Ascending aorta (tissue), 2 donors: ENCODE measurements around the gene SMARCC2. TPM values are rescaled to one million over a fixed set of nuclear protein-coding genes. Genes with fewer than 3 reads are reported as not detected.
A peak's percentile ranks its signal among the peaks of the same experiment; 100 is the strongest.

Experiments used
- DNase-seq, 2 donors: peaks; one replicate each; pipeline ENCODE4 v3.0.0-alpha.2; 2019; ENCODE audit warnings: low spot score in 2 of 2
- H3K27ac ChIP-seq, 2 donors: fragments of 200-600 bp; sonication (generic); one replicate each; pipeline ENCODE4 v1.5.1; 2016 to 2017; ENCODE audit warnings: mild to moderate bottlenecking in 1 of 2
- H3K27me3 ChIP-seq: fragments of 200-600 bp; sonication (generic); one replicate; pipeline ENCODE4 v1.5.1; 2017
- H3K36me3 ChIP-seq, 2 donors: fragments of 200-600 bp; sonication (generic); one replicate each; pipeline ENCODE4 v1.5.1; 2016
- H3K4me1 ChIP-seq, 2 donors: fragments of 200-600 bp; sonication (generic); one replicate each; pipeline ENCODE4 v1.5.1; 2016 to 2017; ENCODE audit warnings: mild to moderate bottlenecking in 1 of 2
- H3K4me3 ChIP-seq, 2 donors: fragments of 200-600 bp; sonication (generic); one replicate each; pipeline ENCODE4 v1.5.1; 2016 to 2017; ENCODE audit warnings: mild to moderate bottlenecking in 1 of 2
- H3K9me3 ChIP-seq, 2 donors: fragments of 200-600 bp; sonication (generic); one replicate each; pipeline ENCODE4 v1.5.1; 2016
- intact Hi-C: fragments of 100-400 bp; cut with DNase I; formaldehyde crosslinking; loops from one replicate; pipeline ENCODE4 v1.15.1; 2023
- total RNA-seq: library from RNA; depleted of rRNA; stranded (reverse); fragments of >200 nt; gene quantifications from one replicate; pipeline ENCODE4 v1.1.0, GENCODE V29; 2016
- TF ChIP-seq, protein P1 (sequence below), 3 experiments: fragments of 200-600 bp in 2 of 3; fragments of 450-650 bp in 1 of 3; sonication (generic) in 2 of 3; IDR thresholded peaks; one replicate each; pipeline ENCODE4 v1.5.1; 2016 to 2019; ENCODE audit warnings: antibody characterized with exemption in 3 of 3, mild to moderate bottlenecking in 1 of 3, moderate library complexity in 1 of 3

Gene SMARCC2
- 53.9 TPM for total RNA-seq

- Histone ChIP-seq H3K4me3 (peak within 1 kb of the TSS; percentile 68 to 91), H3K36me3 (peaks cover 16 to 23% of the 10 kb centered on the region in 2 donors), H3K27ac (peak within 1 kb of the TSS; percentile 92 to 97), H3K4me1 (peaks cover 3 to 6% of the 10 kb centered on the region in 2 donors), H3K27me3 (no peaks in the 10 kb centered on the region), H3K9me3 (no peaks in the 10 kb centered on the region)
- DNase-seq, result peak; percentile 39 to 94
- TF ChIP-seq, protein P1, sequence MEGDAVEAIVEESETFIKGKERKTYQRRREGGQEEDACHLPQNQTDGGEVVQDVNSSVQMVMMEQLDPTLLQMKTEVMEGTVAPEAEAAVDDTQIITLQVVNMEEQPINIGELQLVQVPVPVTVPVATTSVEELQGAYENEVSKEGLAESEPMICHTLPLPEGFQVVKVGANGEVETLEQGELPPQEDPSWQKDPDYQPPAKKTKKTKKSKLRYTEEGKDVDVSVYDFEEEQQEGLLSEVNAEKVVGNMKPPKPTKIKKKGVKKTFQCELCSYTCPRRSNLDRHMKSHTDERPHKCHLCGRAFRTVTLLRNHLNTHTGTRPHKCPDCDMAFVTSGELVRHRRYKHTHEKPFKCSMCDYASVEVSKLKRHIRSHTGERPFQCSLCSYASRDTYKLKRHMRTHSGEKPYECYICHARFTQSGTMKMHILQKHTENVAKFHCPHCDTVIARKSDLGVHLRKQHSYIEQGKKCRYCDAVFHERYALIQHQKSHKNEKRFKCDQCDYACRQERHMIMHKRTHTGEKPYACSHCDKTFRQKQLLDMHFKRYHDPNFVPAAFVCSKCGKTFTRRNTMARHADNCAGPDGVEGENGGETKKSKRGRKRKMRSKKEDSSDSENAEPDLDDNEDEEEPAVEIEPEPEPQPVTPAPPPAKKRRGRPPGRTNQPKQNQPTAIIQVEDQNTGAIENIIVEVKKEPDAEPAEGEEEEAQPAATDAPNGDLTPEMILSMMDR (IDR thresholded peaks at IDR 0.05), result peak; percentile 68 to 94 (median 70)
- intact Hi-C loops, result loop anchor here (1.0 to 2.0 kb wide), 5 partner anchors 31 to 70 kb away; partner anchors contain the start of genes ANKRD52, MYL6 and NABP2
Observed at GRCh38 chr12:56189099-56189917, at the start of gene SMARCC2. SMARCC2 (minus strand) TSS chr12:56189483; CDS start chr12:56189461, 22 bp downstream.

DNA sequence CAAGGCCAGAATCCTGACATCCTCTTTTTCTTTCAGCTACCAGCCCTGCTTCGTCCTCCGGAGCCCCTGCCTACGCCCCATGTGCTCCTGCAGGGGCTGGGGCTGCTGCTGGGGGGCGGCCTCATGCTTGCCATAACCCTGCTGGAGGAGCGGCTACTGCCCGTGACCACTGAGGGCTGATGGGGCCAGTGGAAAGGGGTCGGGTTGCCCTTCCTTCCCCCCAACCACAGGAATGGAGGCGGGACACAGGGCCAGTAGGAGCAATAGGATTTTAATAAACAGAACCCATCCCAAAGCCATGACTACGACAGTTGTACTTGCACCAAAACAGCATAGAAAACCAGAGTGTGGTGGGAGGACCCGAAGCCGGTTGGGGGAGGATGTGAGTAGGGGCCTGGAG lies 48.3 kb upstream of the SMARCC2 start:
- no peak overlapping the region for H3K27ac ChIP-seq
- no peaks in the 10 kb centered on the region for H3K9me3 ChIP-seq
- peaks cover 29 to 43% of the 10 kb centered on the region in 2 donors for H3K36me3 ChIP-seq
- H3K27me3 ChIP-seq, result no peaks in the 10 kb centered on the region
- DNase-seq, result no peak
- intact Hi-C loops, result no loop called here
- no peaks in the 10 kb centered on the region for H3K4me1 ChIP-seq
- no peak overlapping the region for H3K4me3 ChIP-seq
- TF ChIP-seq, protein P1 (IDR thresholded peaks at IDR 0.05), result no peak

GRCh38 chr12:56236985-56237384 lies 47.7 kb upstream of the SMARCC2 start:
- Histone ChIP-seq H3K4me3 (no peak overlapping the region), H3K4me1 (no peaks in the 10 kb centered on the region), H3K36me3 (peaks cover 24 to 37% of the 10 kb centered on the region in 2 donors), H3K27me3 (no peaks in the 10 kb centered on the region), H3K9me3 (no peaks in the 10 kb centered on the region), H3K27ac (no peak overlapping the region)
- intact Hi-C loops, result no loop called here
- no peak for DNase-seq
- TF ChIP-seq, protein P1 (IDR thresholded peaks at IDR 0.05), result no peak

DNA sequence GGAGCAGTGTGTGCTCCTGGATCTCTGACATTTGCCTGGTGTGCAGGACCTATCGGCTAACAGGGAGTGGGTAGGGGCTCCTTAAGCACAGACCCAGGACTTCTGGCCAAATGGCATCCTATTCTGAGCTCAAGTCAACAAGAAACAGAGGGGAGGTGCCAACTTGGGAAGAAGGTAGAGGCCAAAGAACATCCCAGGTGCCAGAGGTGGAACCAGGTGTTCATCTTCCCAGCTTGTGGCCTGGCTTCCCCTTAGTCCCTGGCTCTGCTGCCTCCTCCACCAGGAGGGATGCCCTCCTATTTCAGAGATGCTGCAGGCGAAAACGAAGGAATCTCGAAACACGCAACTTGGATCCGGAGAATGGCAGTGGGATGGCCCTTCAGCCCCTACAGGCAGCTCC lies 46.8 kb upstream of the SMARCC2 start:
- Histone ChIP-seq H3K36me3 (peaks cover 15 to 29% of the 10 kb centered on the region in 2 donors), H3K27me3 (no peaks in the 10 kb centered on the region), H3K27ac (no peak overlapping the region), H3K4me1 (no peaks in the 10 kb centered on the region), H3K9me3 (no peaks in the 10 kb centered on the region), H3K4me3 (no peak overlapping the region)
- intact Hi-C loops, result no loop called here
- TF ChIP-seq, protein P1 (IDR thresholded peaks at IDR 0.05), result no peak
- DNase-seq, result no peak

- no peaks in the 10 kb centered on the region for H3K27me3 ChIP-seq
- TF ChIP-seq, protein P1 (IDR thresholded peaks at IDR 0.05), result no peak
- no peak overlapping the region for H3K27ac ChIP-seq
- no peak overlapping the region for H3K4me3 ChIP-seq
- peaks cover 5 to 17% of the 10 kb centered on the region in 2 donors for H3K36me3 ChIP-seq
- intact Hi-C loops, result no loop called here
- no peak for DNase-seq
- no peaks in the 10 kb centered on the region for H3K4me1 ChIP-seq
- H3K9me3 ChIP-seq, result no peaks in the 10 kb centered on the region
Observed at GRCh38 chr12:56234746-56235436, 45.6 kb upstream of the SMARCC2 start.
